GM18519 (cell line): ENCODE results near the gene GALM.
"Not testable (repeated sequence)": the region's sequence is repeated elsewhere in the genome, so short reads cannot be mapped to it uniquely, and the experiment has no call there.

Experiments used
- ATAC-seq: cut with Tn5 transposase; IDR thresholded peaks from one replicate; pipeline ENCODE4 v1.9.1; 2021; ENCODE audit warnings: mild to moderate bottlenecking, moderate library complexity; ENCODE audit not compliant: unreplicated experiment, low FRiP score

The GALM gene

DNA sequence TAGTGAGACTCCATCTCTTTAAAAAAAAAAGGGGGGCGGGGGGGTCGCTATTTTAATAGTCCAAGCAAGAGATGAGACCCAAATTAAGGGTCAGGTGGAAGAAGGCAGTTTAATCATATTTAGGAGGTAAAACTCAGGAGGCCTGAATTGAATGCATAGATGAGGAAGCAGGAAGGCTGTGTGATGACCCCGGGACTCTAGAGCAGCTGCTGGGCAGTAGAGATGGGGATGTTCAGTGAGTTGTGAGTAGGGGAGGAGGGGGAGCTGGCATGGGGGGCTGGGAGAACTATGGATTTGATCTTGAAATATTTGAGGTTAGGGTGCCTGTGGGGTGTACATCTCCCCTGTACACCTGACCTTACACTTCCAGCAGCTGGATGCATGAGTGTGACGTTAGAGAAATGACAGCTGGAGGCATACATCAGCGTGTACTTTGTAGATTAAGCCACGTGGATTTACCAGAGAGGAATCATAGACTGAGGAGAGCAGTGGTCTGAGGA lies 41.0 kb downstream of the GALM start:
- no peak for ATAC-seq

DNA sequence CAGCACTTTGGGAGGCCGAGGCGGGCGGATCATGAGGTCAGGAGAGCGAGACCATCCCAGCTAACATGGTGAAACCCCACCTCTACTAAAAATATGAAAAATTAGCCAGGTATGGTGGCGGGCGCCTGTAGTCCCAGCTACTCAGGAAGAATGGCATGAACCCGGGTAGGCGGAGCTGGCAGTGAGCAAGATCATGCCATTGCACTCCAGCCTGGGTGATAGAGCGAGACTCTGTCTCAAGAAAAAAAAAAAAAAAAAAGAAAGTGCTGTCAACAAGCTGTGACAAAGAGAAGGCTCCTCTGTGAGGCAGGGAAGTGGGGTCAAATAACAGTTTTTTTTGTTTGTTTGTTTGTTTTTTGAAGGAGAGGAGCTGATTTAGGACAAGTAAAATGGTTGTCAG lies 42.6 kb downstream of the GALM start:
- ATAC-seq: not testable (repeated sequence)

DNA sequence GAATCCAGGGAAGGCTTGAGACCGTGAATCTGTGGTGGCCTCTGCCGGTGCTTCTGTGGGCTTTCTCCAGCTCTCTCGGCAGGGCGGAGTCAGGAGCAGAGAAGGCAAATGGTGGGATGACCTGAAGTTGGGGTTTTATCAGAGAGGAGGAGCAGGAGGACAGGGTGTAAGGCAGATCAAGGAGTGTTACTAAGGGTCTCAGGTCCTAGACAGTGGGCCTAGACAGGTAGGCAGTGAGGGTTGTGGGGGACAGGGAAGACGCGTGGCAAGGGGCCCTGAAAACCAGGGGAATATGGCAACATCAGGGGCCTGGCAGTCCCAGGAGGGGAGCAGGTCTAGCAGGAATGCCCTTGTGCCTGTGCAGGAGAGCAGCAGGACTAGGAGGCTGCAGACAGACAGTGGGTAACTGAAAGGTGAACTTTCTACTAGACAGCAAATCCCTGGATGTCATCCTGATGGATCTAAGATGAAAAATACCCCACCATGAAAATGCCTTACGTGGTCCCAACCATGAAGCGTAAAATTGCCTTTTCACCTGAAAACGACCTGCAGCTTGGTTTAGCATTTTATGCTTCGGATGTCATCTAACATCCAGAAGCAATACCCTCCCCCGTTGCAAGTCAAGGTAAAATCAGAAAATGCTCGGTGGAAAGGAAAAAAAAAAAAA lies 43.1 kb downstream of the GALM start:
- no peak for ATAC-seq

- ATAC-seq: no peak
These were observed 43.8 kb downstream of the GALM start for GRCh38 chr2:38709567-38710194.

DNA sequence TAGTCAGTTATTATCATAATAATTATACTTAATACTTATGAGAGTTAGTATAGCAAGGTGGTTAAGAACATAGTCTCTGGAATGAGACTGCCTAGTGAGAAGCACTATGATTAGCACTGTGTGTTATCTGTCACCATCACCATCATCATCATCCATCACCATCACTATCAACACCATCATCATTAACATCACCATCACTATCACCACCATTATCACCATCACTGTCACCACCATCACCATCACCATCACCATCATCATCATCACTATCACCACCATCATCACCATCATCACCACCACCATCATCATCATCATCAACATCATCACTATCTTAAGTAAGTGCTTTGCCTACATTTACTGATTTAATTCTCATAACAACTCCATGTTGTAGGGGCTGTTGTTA lies 45.6 kb downstream of the GALM start:
- ATAC-seq: no peak

GRCh38 chr2:38712413-38712812 lies 46.5 kb downstream of the GALM start:
- ATAC-seq: no peak

DNA sequence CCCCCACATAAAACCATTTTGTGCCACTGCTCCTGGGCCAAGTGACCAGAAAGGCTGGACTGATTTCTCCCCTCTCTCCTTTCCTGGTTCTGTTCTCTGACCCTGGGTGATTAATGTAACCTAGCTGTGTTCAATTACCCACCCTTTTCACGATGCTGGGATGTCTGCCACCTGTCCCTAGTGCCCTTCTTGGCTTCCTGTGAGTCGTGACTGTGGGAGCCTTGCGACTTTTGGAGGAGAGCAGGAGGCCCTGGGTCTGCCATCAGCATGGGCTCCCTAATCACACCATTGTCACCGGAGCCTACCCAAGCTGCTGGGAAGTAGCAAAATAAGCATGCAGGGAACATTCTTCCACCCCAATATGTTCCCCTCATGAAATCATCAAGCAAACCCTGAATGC lies 47.0 kb downstream of the GALM start:
- no peak for ATAC-seq

GRCh38 chr2:38713338-38713737 lies 47.4 kb downstream of the GALM start:
- no peak for ATAC-seq

GRCh38 chr2:38714941-38715340 lies 49.0 kb downstream of the GALM start:
- ATAC-seq: not testable (repeated sequence)

GRCh38 chr2:38716185-38716584 lies 50.3 kb downstream of the GALM start:
- ATAC-seq: no peak

- ATAC-seq: no peak
These were observed 52.7 kb downstream of the GALM start for GRCh38 chr2:38718601-38719000.

DNA sequence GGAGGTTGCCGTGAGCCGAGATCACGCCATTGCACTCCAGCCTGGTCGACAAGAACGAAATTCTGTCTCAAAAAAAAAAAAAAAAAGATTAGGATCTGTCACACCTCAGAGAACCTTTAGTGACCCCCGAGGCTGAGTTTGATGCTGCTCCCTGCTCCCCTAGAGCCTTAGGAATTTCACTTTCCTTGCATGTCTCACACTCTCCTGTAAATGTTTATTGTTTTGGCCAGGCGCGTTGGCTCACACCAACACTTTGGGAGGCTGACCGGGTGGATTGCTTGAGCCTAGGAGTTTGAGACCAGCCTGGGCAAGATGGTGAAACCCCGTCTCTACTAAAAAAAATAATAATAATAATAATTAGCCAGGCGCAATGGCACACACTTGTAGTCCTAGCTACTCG lies 53.8 kb downstream of the GALM start:
- no peak for ATAC-seq

DNA sequence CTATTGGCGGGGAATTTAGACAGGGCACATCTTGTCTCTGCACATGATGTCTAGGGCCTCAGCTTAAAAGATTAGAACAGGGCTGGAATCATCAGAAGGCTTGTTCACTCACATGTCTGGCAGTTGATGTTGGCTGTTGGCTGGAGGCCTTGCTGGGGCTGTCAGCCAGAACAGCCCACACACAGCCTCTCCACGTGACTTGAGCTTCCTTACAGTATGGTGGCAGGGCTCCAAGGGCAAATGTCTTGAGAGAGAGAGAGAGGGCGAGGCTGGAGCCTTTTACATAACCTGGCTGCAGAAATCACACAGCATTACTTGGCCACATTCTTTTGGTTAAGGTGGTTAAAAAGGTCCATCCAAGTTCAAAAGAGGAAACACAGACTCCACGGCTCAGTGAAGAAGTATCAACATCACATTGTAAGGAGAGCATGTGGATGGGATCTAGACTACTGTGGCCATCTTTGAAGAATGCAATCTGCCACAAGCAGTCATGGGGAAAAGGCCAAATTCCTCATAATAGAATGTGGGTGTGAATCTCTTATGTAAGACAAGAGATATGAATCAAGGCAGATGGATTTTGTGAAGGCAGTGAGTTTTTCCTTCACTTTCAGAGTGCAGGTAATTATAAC lies 54.8 kb downstream of the GALM start:
- no peak for ATAC-seq

GRCh38 chr2:38722271-38723061 lies 56.6 kb downstream of the GALM start:
- peak; percentile 21 for ATAC-seq

DNA sequence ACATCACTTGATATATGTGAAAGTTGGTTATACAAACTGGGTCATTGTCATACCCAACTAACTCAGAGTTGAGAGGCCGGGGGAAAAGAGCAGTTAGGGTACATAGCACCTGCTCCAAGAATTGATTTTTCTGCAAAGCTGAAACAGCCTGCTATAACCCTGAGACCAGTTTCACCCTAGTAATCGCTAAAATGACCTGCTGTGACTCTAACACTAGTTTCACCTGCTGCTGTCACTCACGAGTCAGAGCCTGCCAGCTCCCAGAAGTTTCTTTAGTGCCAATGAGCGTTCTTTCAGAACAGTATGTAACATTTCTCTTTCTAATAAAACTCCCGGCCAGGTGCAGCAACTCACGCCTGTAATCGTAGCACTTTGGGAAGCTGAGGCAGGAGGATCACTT lies 57.3 kb downstream of the GALM start:
- ATAC-seq: peak; percentile 48

DNA sequence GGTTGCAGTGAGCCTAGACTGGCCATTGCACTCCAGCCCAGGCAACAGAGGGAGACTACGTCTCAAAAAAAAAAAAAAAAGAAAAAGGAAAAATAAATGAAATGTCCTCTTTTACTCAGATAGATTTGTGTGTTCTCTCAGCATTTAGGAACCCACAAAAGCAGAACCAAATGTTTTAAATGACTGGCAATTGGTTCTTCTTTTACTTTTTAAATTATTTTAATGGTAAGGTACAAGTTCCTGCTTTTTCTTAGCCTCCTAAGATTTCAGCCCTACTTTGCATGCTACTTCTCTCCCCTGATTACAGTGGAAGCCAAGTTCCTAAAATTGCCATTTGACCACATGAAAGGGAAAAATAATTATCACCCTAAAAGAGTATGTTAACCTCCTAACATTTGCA lies 61.7 kb downstream of the GALM start:
- no peak for ATAC-seq

DNA sequence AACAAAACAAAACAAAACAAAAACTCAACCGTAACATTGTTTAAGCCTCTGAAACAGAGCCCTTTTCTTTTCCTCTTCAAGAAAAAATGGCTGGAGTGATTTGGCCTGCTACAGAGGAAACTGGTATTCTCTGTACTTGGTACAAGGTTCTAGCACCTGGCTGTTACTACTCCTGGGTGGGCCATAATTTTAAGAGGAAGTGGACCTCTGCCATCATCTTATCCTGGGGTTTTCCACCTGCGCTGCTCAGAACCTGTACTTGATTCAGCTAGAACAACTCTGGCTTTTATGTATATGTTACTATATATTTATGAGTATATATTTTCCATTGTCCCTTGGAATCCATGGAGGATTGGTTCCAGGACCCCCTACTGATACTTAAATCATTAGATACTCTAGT lies 62.8 kb downstream of the GALM start:
- ATAC-seq: no peak

DNA sequence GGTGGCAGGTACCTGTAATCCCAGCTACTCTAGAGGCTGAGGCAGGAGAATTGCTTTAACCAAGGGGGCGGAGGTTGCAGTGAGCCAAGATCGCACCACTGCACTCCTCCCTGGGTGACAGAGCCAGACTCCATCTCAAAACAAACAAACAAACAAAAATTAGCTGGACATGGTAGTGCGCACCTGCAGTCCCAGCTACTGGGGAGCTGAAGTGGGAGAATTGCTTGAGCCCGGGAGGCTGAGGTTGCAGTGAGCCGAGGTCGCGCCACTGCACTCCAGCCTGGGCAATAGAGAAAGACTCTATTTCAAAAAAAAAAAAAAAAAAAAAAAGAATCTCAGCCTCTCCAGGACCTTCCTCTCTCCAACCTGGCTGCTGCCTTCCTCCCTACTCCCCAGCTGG lies 65.2 kb downstream of the GALM start:
- no peak for ATAC-seq

DNA sequence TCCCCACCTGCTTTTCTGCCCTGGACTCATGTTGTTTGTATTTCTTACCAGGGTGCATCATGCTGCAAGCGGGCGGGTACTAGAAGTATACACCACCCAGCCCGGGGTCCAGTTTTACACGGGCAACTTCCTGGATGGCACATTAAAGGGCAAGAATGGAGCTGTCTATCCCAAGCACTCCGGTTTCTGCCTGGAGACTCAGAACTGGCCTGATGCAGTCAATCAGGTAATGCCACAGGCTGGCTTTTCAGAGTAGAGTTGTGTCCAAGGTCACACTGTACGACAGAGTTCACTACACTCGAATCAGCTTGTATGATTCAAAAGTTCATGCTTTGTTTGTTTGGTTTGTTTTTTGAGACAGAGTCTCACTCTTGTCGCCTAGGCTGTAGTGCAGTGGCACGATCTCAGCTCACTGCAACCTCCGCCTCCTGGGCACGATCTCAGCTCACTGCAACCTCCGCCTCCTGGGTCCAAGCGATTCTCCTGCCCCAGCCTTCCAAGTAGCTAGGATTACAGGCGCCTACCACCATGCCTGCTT lies 65.8 kb downstream of the GALM start:
- ATAC-seq: no peak

GRCh38 chr2:38733300-38733971 lies 67.5 kb downstream of the GALM start:
- ATAC-seq: no peak
